Mesenchymal stem cell (in vitro differentiated cells and primary cell): ENCODE measurements around the gene MTHFD1L.
A peak's percentile ranks its signal among the peaks of the same experiment; 100 is the strongest.
"Not testable (repeated sequence)": the region's sequence is repeated elsewhere in the genome, so short reads cannot be mapped to it uniquely, and the experiment has no call there.

Experiments
- DNase-seq: peaks from one replicate; pipeline ENCODE4 v3.0.0-alpha.2; 2013
- H2AFZ ChIP-seq: one replicate; pipeline ENCODE4 v1.6.1; 2013; ENCODE audit warnings: low read depth, mild to moderate bottlenecking, control low read depth, inconsistent platforms, low read length, moderate library complexity
- H2AK5ac ChIP-seq: 2 replicates; pipeline ENCODE4 v1.6.1; 2013; ENCODE audit warnings: low read length, moderate library complexity, mild to moderate bottlenecking, inconsistent platforms; ENCODE audit not compliant: severe bottlenecking
- H2BK120ac ChIP-seq: one replicate; pipeline ENCODE4 v1.6.1; 2013; ENCODE audit warnings: low read depth, mild to moderate bottlenecking, inconsistent platforms, low read length, moderate library complexity
- H2BK12ac ChIP-seq, 2 experiments: one replicate each; pipeline ENCODE4 v1.6.1; 2013; ENCODE audit warnings: inconsistent platforms in 2 of 2, low read length in 2 of 2, mild to moderate bottlenecking in 2 of 2, moderate library complexity in 2 of 2, control low read depth in 1 of 2
- H2BK15ac ChIP-seq: one replicate; pipeline ENCODE4 v1.6.1; 2013; ENCODE audit warnings: mild to moderate bottlenecking, low read depth, inconsistent platforms; ENCODE audit not compliant: poor library complexity, severe bottlenecking
- H2BK5ac ChIP-seq: 2 replicates; pipeline ENCODE4 v1.6.1; 2013; ENCODE audit warnings: low read depth, mild to moderate bottlenecking, low read length, control low read depth, inconsistent platforms; ENCODE audit not compliant: poor library complexity, severe bottlenecking
- H3K14ac ChIP-seq, 2 experiments: one replicate each; pipeline ENCODE4 v1.6.1; 2013; ENCODE audit warnings: inconsistent platforms in 2 of 2, low read length in 2 of 2, control low read depth in 1 of 2, mild to moderate bottlenecking in 1 of 2, moderate library complexity in 1 of 2
- H3K18ac ChIP-seq, 2 experiments: one replicate each; pipeline ENCODE4 v1.6.1; 2013; ENCODE audit warnings: inconsistent platforms in 2 of 2, low read length in 2 of 2, control low read depth in 1 of 2, low read depth in 1 of 2, mild to moderate bottlenecking in 1 of 2
- H3K23ac ChIP-seq, 2 experiments: one replicate each; pipeline ENCODE4 v1.6.1; 2013; ENCODE audit warnings: inconsistent platforms in 2 of 2, low read length in 2 of 2, mild to moderate bottlenecking in 2 of 2, moderate library complexity in 2 of 2, control low read depth in 1 of 2
- H3K27ac ChIP-seq: 2 replicates; pipeline ENCODE4 v1.5.1; 2013; ENCODE audit warnings: mild to moderate bottlenecking, moderate library complexity, low read length, control low read depth, inconsistent platforms; ENCODE audit not compliant: poor library complexity, severe bottlenecking
- H3K27me3 ChIP-seq, 2 experiments: 2 replicates each; pipeline versions ENCODE4 v1.6.1 to v1.7.0; 2013; ENCODE audit warnings: low read length in 2 of 2, mild to moderate bottlenecking in 2 of 2, moderate library complexity in 2 of 2, control low read depth in 1 of 2, inconsistent platforms in 1 of 2; ENCODE audit not compliant: control insufficient read depth in 1 of 2, insufficient read depth in 1 of 2
- H3K36me3 ChIP-seq, 2 experiments: 2 replicates each; pipeline versions ENCODE4 v1.6.1 to v1.7.0; 2013; ENCODE audit warnings: low read length in 2 of 2, control low read depth in 1 of 2, inconsistent platforms in 1 of 2, low read depth in 1 of 2, mild to moderate bottlenecking in 1 of 2; ENCODE audit not compliant: insufficient read depth in 2 of 2, control insufficient read depth in 1 of 2
- H3K4ac ChIP-seq, 2 experiments: one replicate each; pipeline ENCODE4 v1.6.1; 2013; ENCODE audit warnings: inconsistent platforms in 2 of 2, low read length in 2 of 2, mild to moderate bottlenecking in 2 of 2, moderate library complexity in 2 of 2, control low read depth in 1 of 2, low read depth in 1 of 2
- H3K4me1 ChIP-seq: 2 replicates; pipeline ENCODE4 v1.6.1; 2013; ENCODE audit warnings: low read depth, low read length, control low read depth; ENCODE audit not compliant: control insufficient read depth, insufficient read depth
- H3K4me2 ChIP-seq: 2 replicates; pipeline ENCODE4 v1.6.1; 2013; ENCODE audit warnings: low read length, mild to moderate bottlenecking, inconsistent platforms; ENCODE audit not compliant: poor library complexity, severe bottlenecking
- H3K4me3 ChIP-seq, 2 experiments: 2 replicates each; pipeline versions ENCODE4 v1.5.1 to v1.7.0; 2013; ENCODE audit warnings: low read length in 2 of 2, mild to moderate bottlenecking in 2 of 2, control low read depth in 1 of 2, low read depth in 1 of 2; ENCODE audit not compliant: insufficient read depth in 1 of 2
- H3K79me1 ChIP-seq: replicated peaks from 2 replicates; pipeline ENCODE4 v1.6.1; 2013; ENCODE audit warnings: mild to moderate bottlenecking, control low read depth, low read length, inconsistent platforms; ENCODE audit not compliant: poor library complexity, severe bottlenecking
- H3K9ac ChIP-seq: 2 replicates; pipeline ENCODE4 v1.7.0; 2013; ENCODE audit warnings: mild to moderate bottlenecking, low read length, moderate library complexity
- H3K9me3 ChIP-seq: 2 replicates; pipeline ENCODE4 v1.7.0; 2013; ENCODE audit warnings: mild to moderate bottlenecking, low read length; ENCODE audit not compliant: control insufficient read depth
- H4K8ac ChIP-seq: one replicate; pipeline ENCODE4 v1.6.1; 2013; ENCODE audit warnings: inconsistent platforms, mild to moderate bottlenecking, low read length, moderate library complexity
- H4K91ac ChIP-seq: one replicate; pipeline ENCODE4 v1.6.1; 2013; ENCODE audit warnings: mild to moderate bottlenecking, low read length, inconsistent platforms
- WGBS: methylation state at CpG from one replicate; pipeline ENCODE4 v1.1.7; 2013; ENCODE audit warnings: mixed read lengths; 5-methylcytosine and 5-hydroxymethylcytosine counted together

MTHFD1L gene

DNA sequence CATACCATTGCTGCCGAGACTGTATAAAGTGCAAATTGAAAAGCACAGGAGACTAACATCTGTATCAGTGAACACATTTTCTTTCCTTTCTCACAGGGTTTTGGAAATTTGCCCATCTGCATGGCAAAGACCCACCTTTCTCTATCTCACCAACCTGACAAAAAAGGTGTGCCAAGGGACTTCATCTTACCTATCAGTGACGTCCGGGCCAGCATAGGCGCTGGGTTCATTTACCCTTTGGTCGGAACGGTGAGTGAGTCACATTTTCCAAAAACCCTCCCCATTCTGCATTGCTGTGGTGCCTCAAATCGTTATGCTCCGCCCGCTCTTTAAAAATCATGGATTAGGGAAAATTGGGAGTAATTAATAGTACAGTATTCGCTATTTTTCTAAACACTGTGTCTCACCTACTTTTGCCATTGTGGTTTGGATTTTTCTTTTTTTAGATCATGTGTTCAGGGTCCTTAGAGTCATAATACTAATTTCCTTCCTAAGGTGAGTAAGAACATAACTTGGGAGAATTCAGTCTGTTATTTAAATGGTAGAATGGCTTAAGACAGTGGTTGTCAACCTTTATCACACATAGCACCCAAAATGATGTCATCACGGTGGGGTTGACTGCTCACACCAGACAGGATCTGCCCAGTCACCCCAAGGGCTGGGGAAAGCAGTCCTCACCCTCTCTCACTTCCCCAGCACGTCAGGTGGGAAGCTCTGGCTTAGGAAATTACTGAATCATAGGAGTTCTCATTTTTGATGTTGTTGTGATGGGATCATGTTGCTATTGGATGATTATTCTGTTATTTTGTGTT, 171.6 kb downstream of the MTHFD1L start:
- Histone ChIP-seq H3K23ac (no peak overlapping the region), H3K4me3 (no peak overlapping the region), H3K4me1 (peaks cover 20% of the 10 kb centered on the region), H2BK15ac (no peak overlapping the region), H4K91ac (no peak overlapping the region), H2AK5ac (peak overlapping the region; percentile 54), H3K27ac (peak overlapping the region; percentile 82), H3K9ac (peak overlapping the region; percentile 47), H3K4me2 (no peak overlapping the region), H3K36me3 (peaks cover 13 to 37% of the 10 kb centered on the region in 2 experiments), H2BK120ac (no peak overlapping the region), H2BK12ac (peak overlapping the region; percentile 5 to 95), H3K18ac (peak overlapping the region; percentile 28 to 78), H3K14ac (peak overlapping the region in 1 of 2 experiments; percentile 65), H2BK5ac (no peak overlapping the region), H4K8ac (no peak overlapping the region), H2AFZ (no peak overlapping the region), H3K79me1 (peaks cover 9% of the 10 kb centered on the region), H3K27me3 (no peaks in the 10 kb centered on the region), H3K9me3 (no peaks in the 10 kb centered on the region), H3K4ac (peak overlapping the region in 1 of 2 experiments; percentile 13)
- no peak for DNase-seq
- 81% methylated on average over 7 of the region's 12 CpGs for WGBS

DNA sequence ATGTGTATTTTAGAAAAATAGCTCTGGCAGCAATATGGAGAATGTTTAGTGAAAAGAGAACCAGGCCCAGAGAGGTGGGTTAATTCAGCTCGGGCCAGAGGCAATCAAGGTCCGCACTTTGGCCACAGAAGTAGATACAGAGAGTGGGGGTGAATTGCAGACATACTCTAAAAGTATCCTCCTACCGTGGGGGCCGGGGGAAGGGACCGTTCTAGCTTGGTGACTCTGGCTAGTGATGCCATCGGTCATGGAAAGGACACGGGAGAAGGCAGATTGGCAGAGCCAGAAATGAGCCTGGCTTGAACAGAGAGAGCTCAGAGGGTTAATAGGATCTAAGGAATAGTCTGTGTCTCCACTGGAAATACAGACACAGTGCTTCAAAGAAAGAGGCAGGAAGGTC, 173.1 kb downstream of the MTHFD1L start:
- WGBS, result 98% methylated on average over 7 of the region's 7 CpGs
- peaks cover 9% of the 10 kb centered on the region for H3K79me1 ChIP-seq
- H3K4me1 ChIP-seq, result peaks cover 21% of the 10 kb centered on the region
- H3K27ac ChIP-seq, result no peak overlapping the region
- no peaks in the 10 kb centered on the region for H3K9me3 ChIP-seq
- H3K23ac ChIP-seq, result no peak overlapping the region
- H2BK120ac ChIP-seq, result no peak overlapping the region
- H4K91ac ChIP-seq, result no peak overlapping the region
- H3K27me3 ChIP-seq, result no peaks in the 10 kb centered on the region
- peaks cover 13 to 37% of the 10 kb centered on the region in 2 experiments for H3K36me3 ChIP-seq
- H2BK5ac ChIP-seq, result no peak overlapping the region
- no peak overlapping the region for H3K4me2 ChIP-seq
- no peak overlapping the region for H2AFZ ChIP-seq
- H3K18ac ChIP-seq, result peak overlapping the region; percentile 2 to 37
- DNase-seq, result no peak
- no peak overlapping the region for H2BK15ac ChIP-seq
- H3K14ac ChIP-seq, result no peak overlapping the region
- H3K4me3 ChIP-seq, result no peak overlapping the region
- H2AK5ac ChIP-seq, result peak overlapping the region; percentile 14
- H3K4ac ChIP-seq, result peak overlapping the region in 1 of 2 experiments; percentile 49
- no peak overlapping the region for H3K9ac ChIP-seq
- H4K8ac ChIP-seq, result no peak overlapping the region
- peak overlapping the region in 1 of 2 experiments; percentile 58 for H2BK12ac ChIP-seq

DNA sequence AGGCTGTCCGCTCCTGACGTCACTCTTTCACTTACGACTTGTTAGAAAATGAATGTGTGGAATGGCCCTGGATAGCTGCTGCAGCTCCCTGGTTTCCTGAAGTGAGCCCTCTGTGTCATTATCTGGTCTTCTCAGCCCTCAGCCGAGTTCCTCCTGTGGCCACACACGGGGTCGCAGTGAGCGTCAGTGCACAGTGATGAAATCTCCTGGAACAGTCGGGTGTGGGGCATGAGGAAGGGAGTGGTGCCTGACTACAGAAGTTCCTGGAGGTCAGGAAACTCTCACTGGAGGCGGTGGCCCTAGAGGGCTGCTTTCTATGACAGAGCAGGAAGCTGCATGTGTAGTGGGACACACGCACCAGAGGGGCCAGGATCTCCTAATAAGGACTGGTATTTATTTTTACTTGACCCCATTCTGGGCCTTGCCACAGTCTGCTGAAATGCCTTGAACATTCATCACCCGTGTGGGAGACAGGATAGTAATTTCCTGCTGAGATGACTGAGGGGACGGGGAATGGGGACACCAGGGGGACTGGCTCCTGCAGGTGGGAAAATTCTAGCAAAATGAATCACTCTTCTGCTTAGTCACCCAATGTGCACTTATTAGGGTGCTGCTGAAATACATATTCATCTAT, 175.5 kb downstream of the MTHFD1L start:
- H2BK15ac ChIP-seq, H3K14ac ChIP-seq, H3K4me2 ChIP-seq, H2AFZ ChIP-seq, H3K27me3 ChIP-seq, H3K79me1 ChIP-seq, H2AK5ac ChIP-seq, H4K91ac ChIP-seq, H3K9me3 ChIP-seq, H3K23ac ChIP-seq: not testable (repeated sequence)
- Histone ChIP-seq H2BK5ac (peak overlapping the region; percentile 84), H2BK120ac (peak overlapping the region; percentile 89), H4K8ac (peak overlapping the region; percentile 81), H3K36me3 (peaks cover 9 to 26% of the 10 kb centered on the region in 2 experiments), H3K9ac (peak overlapping the region; percentile 83), H3K4ac (peak overlapping the region in 1 of 2 experiments; percentile 64), H3K18ac (peak overlapping the region in 1 of 2 experiments; percentile 92), H2BK12ac (peak overlapping the region in 1 of 2 experiments; percentile 61), H3K27ac (peak overlapping the region; percentile 96), H3K4me1 (peaks cover 28% of the 10 kb centered on the region), H3K4me3 (peak overlapping the region in 1 of 2 experiments; percentile 45)
- DNase-seq, result peak; percentile 100
- 0% methylated on average over 12 of the region's 12 CpGs for WGBS

DNA sequence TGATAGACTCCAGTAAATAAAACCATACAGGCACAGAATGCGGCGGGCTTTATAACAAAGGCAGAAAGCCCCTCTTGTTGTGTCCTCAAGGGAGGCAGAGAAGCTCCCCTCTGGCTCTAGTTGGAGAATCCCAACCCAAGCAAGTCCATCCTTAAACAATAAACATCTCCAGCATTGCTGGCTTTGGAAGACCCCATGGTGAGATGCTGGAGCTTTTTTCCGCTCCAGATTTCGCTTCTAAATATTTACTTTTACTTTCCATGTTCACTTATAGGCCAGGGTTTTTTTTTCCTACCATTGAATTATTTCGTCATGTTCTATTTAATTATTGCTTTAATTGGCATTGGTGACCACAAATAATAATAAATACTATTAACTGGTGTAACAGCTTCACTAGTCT, 176.2 kb downstream of the MTHFD1L start:
- Histone ChIP-seq H3K27me3 (no peaks in the 10 kb centered on the region), H3K27ac (peak overlapping the region; percentile 96), H3K79me1 (peaks cover 8% of the 10 kb centered on the region), H2BK5ac (peak overlapping the region; percentile 92), H3K4me3 (no peak overlapping the region), H3K4ac (peak overlapping the region; percentile 64), H2AK5ac (peak overlapping the region; percentile 98), H4K91ac (no peak overlapping the region), H3K4me1 (peaks cover 28% of the 10 kb centered on the region), H3K4me2 (no peak overlapping the region), H4K8ac (peak overlapping the region; percentile 72), H3K18ac (peak overlapping the region in 1 of 2 experiments; percentile 92), H3K23ac (no peak overlapping the region), H2BK120ac (peak overlapping the region; percentile 89), H2BK12ac (peak overlapping the region in 1 of 2 experiments; percentile 38), H3K9me3 (no peaks in the 10 kb centered on the region), H2AFZ (no peak overlapping the region), H2BK15ac (no peak overlapping the region), H3K14ac (no peak overlapping the region), H3K36me3 (peaks cover 9 to 26% of the 10 kb centered on the region in 2 experiments), H3K9ac (peak overlapping the region; percentile 83)
- no peak for DNase-seq
- 80% methylated on average over 4 of the region's 5 CpGs for WGBS
